Stimulated activated CD4-positive, alpha-beta T cell treated with anti-CD3 and anti-CD28 coated beads, Interleukin-4, amount 100 ng/mL, for 1 hour (primary cell): ENCODE results near the gene RLIM.
"Not testable (repeated sequence)": the region's sequence is repeated elsewhere in the genome, so short reads cannot be mapped to it uniquely, and the experiment has no call there.

Experiments
- DNase-seq: peaks from one replicate; pipeline ENCODE4 v3.0.0-alpha.2; 2020

The RLIM gene

GRCh38 chrX:74614093-74614909 is at the start of gene RLIM:
Gene RLIM, minus strand, starts transcription at chrX:74614624. Its CDS starts 18,647 bp downstream, at chrX:74595977.
- peak; percentile 86 for DNase-seq

GRCh38 chrX:74656079-74656745 is 41.8 kb upstream of the RLIM start:
- no peak for DNase-seq

DNA sequence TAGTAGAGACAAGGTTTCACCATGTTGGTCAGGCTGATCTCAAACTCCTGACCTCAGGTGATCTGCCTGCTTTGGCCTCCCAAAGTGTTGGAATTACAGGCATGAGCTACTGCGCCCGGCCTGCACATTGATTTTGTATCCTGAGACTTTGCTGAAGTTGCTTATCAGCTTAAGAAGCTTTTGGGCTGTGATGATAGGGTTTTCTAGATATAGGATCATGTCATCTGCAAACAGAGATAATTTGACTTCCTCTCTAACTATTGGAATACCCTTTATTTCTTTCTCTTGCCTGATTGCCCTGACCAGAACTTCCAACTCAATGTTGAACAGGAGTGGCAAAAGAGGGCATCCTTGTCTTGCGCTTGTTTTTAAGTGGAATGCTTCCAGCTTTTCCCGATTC is 40.5 kb upstream of the RLIM start:
- not testable (repeated sequence) for DNase-seq

DNA sequence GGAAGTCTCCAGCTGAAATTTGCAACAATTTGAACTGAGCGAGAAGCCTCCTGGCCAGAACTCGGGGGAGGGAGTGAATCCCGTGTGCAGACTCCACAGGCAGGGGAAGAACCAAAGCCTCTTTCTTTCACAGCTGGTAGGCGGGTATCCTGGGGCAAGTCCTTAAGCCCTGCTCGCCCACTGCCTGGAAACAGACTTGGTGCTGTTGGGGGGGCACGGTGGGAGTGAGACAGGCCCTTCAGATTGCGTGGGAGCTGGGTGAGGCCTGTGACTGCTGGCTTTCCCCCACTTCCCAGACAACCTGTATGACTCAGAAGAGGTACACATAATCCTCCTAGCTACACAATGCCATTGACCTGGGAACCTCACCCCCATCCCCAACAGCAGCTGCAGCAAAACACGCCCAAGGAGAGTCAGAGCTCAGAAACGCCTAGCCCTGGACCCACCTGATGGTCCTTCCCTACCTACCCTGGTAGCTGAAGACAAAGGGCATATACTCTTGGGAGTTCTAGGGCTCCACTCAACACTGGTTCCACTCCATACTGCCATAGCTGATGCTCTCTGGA is 22.4 kb upstream of the RLIM start:
- no peak for DNase-seq

- no peak for DNase-seq
Measured at GRCh38 chrX:74613370-74614092, 893 bp downstream of the RLIM start.

DNA sequence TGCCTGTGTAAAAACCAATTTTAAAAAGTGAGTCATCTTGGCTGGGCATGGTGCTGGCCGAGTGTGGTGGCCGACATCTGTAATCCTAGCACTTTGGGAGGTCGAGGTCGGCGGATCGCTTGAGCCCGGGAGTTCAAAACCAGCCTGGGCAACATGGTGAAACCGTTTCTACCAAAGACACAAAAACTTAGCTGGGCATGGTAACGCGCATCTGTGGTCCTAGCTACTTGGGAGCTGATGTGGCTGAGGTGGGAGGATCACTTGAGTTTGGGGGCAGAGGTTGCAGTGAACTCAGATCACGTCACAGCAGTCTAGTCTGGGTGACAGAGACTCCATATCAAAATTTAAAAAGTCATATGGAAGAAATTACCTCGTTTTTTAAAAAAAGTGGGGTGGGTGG is 7.6 kb downstream of the RLIM start:
- DNase-seq = no peak

- no peak for DNase-seq
Measured at GRCh38 chrX:74606342-74606741, 8.1 kb downstream of the RLIM start.

DNA sequence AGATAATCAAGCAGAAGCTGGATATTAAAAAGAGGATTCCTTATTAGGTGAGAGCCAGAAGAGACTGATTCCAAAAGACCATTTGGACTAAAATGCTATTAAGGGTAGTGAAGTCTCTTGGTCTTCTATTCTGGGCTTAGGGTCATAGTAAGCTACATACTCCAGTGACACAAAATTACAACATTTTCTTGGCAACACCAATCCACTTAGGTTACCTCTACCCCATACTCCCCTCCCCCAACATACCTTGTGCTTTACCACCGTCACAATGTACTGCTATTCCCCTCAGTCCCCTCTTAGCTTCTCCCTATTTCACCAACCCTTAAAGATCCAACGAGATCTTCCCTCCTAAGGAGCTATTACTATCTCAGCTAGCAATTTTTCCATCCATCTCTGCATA is 11.4 kb downstream of the RLIM start:
- DNase-seq = no peak

DNA sequence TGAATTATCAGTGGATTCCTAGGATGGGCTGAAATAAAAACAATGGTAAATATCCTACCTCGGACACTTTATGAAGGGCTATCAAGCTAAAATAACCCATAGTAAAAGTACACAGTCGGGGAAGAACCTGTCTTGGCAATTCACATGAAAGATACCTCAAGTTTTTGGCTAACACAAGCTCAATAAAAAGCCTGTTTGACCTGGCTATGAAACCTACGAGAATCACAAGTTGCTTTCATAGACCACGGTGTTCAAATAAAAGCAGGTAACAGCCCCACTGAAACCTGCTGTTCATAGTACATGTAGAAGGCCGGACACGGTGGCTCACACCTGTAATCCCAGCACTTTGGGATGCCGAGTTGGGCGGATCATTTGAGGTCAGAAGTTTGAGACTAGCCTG is 12.3 kb downstream of the RLIM start:
- no peak for DNase-seq

GRCh38 chrX:74593593-74593992 is 20.8 kb downstream of the RLIM start:
- DNase-seq = no peak

DNA sequence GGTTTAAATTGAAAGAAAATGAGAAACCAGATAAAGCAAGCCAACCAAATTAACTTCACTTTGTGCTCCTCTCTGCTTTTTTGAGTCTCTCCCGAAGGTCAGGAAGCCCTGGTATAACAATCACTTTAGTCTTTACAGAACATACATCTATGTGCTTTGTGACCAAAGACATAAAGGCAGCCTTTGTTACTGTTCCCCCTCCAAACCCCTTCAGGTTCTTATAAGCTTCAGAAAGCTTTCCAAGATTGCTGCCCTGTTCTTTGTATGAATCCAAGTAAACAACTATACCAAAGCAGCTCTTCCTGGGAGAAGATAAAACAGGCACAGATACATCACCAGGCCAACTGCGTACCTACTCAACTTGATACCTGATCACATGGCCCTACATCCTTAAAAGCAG is 28.7 kb downstream of the RLIM start:
- no peak for DNase-seq

DNA sequence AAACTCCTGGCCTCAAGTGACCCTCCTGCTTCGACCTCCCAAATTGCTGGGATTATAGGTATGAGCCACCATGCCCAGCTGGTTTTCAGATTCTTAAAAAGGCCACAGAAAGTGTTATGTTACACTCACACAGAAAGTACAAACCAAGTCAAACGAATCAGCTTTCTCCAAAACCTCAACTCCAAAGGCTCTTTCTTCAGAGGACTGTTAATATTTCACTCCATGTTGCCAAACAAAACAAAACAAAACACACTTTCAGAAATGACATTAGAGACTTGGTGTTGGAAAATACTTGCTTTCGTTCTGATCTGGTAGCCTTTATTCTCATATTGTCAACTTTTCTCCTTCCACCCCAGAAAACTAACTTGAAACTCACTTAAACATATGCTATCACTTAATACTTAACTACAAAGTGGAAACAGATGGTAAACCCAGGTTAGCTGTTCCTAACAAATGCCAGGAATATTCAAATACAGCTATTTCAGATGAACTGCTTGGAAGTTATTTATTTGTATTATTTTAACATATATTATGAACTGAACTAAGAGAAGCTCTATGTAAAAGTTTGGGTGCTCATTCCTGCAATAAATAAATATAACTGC is 34.7 kb downstream of the RLIM start:
- no peak for DNase-seq

DNA sequence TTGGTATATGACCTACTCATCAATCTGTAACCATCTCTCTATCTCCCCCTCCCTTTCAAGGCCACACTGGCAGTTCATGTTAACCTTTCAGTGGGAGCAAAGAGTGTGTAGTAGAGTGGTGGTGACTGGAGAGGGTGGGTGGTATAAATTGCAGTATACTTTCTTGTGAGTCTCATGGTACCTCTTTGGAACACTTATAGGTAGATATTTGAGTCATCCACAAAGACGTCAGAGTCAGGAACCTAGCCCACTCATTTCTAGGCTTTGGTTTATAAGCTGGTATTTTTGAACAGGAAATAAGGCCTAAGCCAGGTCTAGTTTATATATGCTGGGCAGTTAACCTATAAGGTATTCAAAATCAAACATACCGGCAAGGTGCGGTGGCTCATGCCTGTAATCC is 36.3 kb downstream of the RLIM start:
- DNase-seq = no peak

DNA sequence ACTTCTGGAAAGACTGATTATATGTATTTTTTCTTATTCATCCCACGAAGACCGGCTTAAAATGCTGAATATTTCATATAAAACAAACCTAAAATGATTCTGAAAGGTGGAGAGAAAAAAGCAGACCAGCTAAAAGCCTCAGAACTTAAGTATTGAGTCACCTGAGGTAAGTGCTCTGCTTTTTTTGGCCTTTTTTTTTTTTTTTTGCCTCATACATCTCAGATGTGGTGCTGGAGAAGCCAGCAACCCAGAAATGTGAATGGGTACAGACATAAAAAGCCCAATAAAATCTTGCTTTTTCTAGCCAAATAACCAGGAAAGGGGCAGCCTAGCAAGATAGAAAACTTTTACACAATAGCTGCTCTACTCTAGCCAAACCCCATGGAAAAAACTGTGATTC is 57.0 kb downstream of the RLIM start:
- DNase-seq = no peak

DNA sequence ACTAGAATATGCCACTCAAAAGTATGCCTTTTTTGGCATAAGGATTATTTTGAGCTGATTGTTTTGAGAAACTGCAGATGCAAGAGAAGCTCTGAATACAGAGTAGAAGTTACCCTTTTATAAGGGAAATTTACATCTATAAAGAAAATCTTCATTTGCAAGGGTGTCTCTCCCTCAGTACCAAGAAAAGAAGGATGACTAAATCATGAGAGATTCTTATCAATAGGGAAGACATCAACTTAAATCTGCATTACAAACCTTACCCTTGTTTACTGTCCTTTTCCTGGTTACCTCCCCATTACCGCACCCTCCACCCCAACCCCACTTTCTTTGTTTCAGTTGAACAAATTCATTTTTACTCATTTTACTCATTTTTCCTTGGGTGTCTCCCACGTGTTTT is 62.5 kb downstream of the RLIM start:
- DNase-seq = no peak

DNA sequence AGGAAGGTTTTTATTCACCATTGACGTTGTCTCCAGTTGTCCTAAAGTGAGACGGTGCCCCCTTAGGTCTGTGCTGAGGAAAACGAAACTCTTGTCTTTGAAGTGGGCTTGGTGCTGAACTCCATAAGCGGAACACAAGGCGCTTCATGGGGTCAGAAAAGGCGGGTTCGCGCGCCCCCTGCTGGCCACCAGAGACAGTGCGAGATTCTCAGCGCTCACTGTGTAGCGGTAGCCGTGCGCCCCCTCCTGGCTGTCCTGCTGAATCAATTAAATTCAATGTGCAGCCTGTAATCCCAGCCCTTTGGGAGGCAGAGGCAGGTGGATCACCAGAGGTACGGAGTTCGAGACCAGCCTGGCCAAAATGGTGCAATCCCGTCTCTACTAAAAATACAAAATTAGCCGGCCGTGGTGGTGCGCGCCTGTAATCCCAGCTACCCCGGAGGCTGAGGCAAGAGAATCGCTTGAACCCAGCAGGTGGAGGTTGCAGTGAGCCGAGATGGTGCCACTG is 64.1 kb downstream of the RLIM start:
- peak; percentile 82 for DNase-seq

- no peak for DNase-seq
Measured at GRCh38 chrX:74546984-74547383, 67.4 kb downstream of the RLIM start.

GRCh38 chrX:74545880-74546523 is 68.4 kb downstream of the RLIM start:
- DNase-seq = no peak

GRCh38 chrX:74540635-74541249 is 73.7 kb downstream of the RLIM start:
- DNase-seq = no peak

DNA sequence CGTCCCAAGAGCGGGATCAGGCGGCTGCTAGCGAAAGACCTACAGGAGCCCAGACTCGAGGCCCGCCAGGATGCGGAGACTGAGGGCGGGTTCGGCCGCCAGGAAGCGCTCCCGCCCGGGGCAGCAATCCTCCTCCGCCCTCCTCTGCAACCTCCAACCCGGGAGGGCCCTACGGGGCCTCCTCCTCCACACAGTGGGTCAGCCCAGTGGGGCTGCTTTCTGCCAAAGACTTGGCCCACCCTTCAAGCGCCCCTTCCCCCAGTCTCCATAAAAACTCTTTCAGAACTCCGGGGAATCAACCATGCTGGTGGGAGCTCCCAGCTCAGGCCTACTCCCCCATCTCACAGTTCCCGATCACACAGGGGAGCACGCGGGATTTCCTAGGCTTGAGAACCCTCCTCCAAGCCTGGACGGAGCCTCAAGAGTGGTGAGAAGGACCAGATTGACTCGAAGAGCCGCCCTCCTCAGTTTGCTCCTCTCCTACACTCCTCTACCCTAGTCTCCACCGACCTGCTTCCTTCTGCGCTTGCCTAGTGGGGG is 77.5 kb downstream of the RLIM start:
- no peak for DNase-seq

DNA sequence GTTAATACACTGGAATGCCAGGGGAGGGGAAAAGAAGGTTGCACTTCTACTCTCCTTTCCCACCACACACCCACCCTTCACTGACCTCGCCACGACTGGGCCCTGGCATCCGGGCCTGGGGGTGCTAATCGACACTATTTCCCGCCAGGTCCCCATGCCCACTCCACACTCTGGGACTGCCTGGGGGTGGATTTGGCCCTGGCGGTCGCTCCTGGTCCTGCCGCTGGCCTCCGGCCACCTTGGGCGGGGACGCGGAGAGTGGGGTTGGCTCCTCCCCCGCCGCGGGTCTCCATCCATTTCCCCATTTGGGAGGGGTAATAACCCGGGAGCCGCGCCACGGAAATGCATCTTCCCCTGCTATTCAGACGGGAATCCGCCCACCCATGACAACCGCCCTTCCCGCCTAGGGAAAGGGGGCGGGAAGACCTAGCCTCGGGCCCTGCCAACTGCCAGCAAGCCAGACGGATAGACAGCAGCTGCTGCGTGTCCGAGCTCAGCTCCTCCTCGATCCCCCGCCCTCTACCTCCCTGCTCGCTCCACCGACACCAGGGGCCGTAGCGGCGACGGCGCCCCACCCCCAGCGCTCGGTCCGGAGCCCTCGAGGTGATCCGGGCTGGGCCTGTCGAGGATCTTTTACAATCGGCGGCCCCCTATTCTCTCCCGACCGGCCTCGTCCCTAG is 78.1 kb downstream of the RLIM start:
- peak; percentile 14 for DNase-seq
